SK-N-SH treated with all-trans-retinoic acid at 6 μM for 48 hours (cell line): Measurements from ENCODE around the gene RRBP1.

Source experiments
- ATAC-seq: fragments of 200-7000 bp; cut with Tn5 transposase; 3 replicates; pipeline ENCODE4 v1.9.1; 2020; ENCODE audit warnings: mild to moderate bottlenecking, moderate library complexity
- ARNTL ChIP-seq: fragments of 450-650 bp; formaldehyde crosslinking; IDR thresholded peaks from 2 replicates; pipeline ENCODE4 v1.5.0; 2020; ENCODE audit warnings: low read depth, mild to moderate bottlenecking, moderate library complexity, borderline replicate concordance
- CSDC2 ChIP-seq: fragments of 250-450 bp; sonication (Bioruptor Pico); IDR thresholded peaks from 2 replicates; pipeline ENCODE4 v1.5.0; 2020; ENCODE audit warnings: mild to moderate bottlenecking, moderate library complexity
- CSRNP3 ChIP-seq: fragments of 250-450 bp; sonication (Bioruptor Pico); IDR thresholded peaks from 2 replicates; pipeline ENCODE4 v1.5.1; 2021; ENCODE audit warnings: mild to moderate bottlenecking, moderate library complexity
- GLIS3 ChIP-seq: fragments of 250-450 bp; sonication (Bioruptor Pico); IDR thresholded peaks from 2 replicates; pipeline ENCODE4 v1.5.0; 2020; ENCODE audit warnings: mild to moderate bottlenecking, moderate library complexity
- ISL1 ChIP-seq: fragments of 250-450 bp; sonication (Bioruptor Pico); IDR thresholded peaks from 2 replicates; pipeline ENCODE4 v2.1.2; 2022; ENCODE audit warnings: mild to moderate bottlenecking, moderate library complexity
- OSR1 ChIP-seq: fragments of 250-450 bp; sonication (Bioruptor Pico); IDR thresholded peaks from 2 replicates; pipeline ENCODE4 v1.8.0; 2022; ENCODE audit warnings: moderate library complexity, mild to moderate bottlenecking, inconsistent platforms
- PATZ1 ChIP-seq: fragments of 250-450 bp; sonication (Bioruptor Pico); IDR thresholded peaks from 2 replicates; pipeline ENCODE4 v1.8.0; 2020; ENCODE audit warnings: mild to moderate bottlenecking, moderate library complexity, borderline replicate concordance
- POU6F1 ChIP-seq: fragments of 250-450 bp; sonication (Bioruptor Pico); IDR thresholded peaks from 2 replicates; pipeline ENCODE4 v1.8.0; 2021; ENCODE audit warnings: low read depth, mild to moderate bottlenecking, moderate library complexity, borderline replicate concordance
- PPARA ChIP-seq: fragments of 250-450 bp; sonication (Bioruptor Pico); IDR thresholded peaks from 2 replicates; pipeline ENCODE4 v1.5.0; 2020; ENCODE audit warnings: mild to moderate bottlenecking, borderline replicate concordance
- RARB ChIP-seq: fragments of 250-450 bp; sonication (Bioruptor Pico); IDR thresholded peaks from 2 replicates; pipeline ENCODE4 v1.8.0; 2021; ENCODE audit warnings: mild to moderate bottlenecking, moderate library complexity
- TCF4 ChIP-seq: fragments of 250-450 bp; sonication (Bioruptor Pico); IDR thresholded peaks from 2 replicates; pipeline ENCODE4 v1.8.0; 2021; ENCODE audit warnings: mild to moderate bottlenecking, moderate library complexity, borderline replicate concordance
- TOX ChIP-seq: fragments of 250-450 bp; sonication (Bioruptor Pico); IDR thresholded peaks from 2 replicates; pipeline ENCODE4 v1.8.0; 2021; ENCODE audit warnings: mild to moderate bottlenecking, moderate library complexity, borderline replicate concordance
- ZC3H10 ChIP-seq: fragments of 250-450 bp; sonication (Bioruptor Pico); IDR thresholded peaks from 2 replicates; pipeline ENCODE4 v1.5.1; 2021; ENCODE audit warnings: mild to moderate bottlenecking, moderate library complexity
- ZFP3 ChIP-seq: fragments of 250-450 bp; sonication (Bioruptor Pico); IDR thresholded peaks from 2 replicates; pipeline ENCODE4 v1.5.0; 2020; ENCODE audit warnings: mild to moderate bottlenecking, moderate library complexity
- ZFP30 ChIP-seq: fragments of 450-650 bp; formaldehyde crosslinking; IDR thresholded peaks from 2 replicates; pipeline ENCODE4 v1.5.0; 2022; ENCODE audit warnings: mild to moderate bottlenecking, moderate library complexity
- ZNF70 ChIP-seq: fragments of 450-650 bp; formaldehyde crosslinking; IDR thresholded peaks from 2 replicates; pipeline ENCODE4 v1.5.0; 2020; ENCODE audit warnings: mild to moderate bottlenecking, moderate library complexity
- TF ChIP-seq, protein P1 (sequence below): fragments of 250-450 bp; sonication (Bioruptor Pico); IDR thresholded peaks from 2 replicates; pipeline ENCODE4 v1.5.1; 2020; ENCODE audit warnings: low read depth, mild to moderate bottlenecking, moderate library complexity
- TF ChIP-seq, protein P2 (sequence below): fragments of 250-450 bp; sonication (Bioruptor Pico); IDR thresholded peaks from 2 replicates; pipeline ENCODE4 v1.5.0; 2020; ENCODE audit warnings: mild to moderate bottlenecking, moderate library complexity

RRBP1 gene

GRCh38 chr20:17640875-17641378 lies 41.1 kb downstream of the RRBP1 start:
- no peak for ATAC-seq
- TF ChIP-seq ARNTL (CRISPR knock-in tag) = no peak
- TF ChIP-seq, protein P1, sequence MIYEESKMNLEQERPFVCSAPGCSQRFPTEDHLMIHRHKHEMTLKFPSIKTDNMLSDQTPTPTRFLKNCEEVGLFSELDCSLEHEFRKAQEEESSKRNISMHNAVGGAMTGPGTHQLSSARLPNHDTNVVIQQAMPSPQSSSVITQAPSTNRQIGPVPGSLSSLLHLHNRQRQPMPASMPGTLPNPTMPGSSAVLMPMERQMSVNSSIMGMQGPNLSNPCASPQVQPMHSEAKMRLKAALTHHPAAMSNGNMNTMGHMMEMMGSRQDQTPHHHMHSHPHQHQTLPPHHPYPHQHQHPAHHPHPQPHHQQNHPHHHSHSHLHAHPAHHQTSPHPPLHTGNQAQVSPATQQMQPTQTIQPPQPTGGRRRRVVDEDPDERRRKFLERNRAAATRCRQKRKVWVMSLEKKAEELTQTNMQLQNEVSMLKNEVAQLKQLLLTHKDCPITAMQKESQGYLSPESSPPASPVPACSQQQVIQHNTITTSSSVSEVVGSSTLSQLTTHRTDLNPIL (CRISPR knock-in tag) = no peak
- no peak for TF ChIP-seq PPARA
- no peak for TF ChIP-seq TOX (CRISPR knock-in tag)
- TF ChIP-seq ZFP3 (CRISPR knock-in tag) = no peak
- TF ChIP-seq, protein P2, sequence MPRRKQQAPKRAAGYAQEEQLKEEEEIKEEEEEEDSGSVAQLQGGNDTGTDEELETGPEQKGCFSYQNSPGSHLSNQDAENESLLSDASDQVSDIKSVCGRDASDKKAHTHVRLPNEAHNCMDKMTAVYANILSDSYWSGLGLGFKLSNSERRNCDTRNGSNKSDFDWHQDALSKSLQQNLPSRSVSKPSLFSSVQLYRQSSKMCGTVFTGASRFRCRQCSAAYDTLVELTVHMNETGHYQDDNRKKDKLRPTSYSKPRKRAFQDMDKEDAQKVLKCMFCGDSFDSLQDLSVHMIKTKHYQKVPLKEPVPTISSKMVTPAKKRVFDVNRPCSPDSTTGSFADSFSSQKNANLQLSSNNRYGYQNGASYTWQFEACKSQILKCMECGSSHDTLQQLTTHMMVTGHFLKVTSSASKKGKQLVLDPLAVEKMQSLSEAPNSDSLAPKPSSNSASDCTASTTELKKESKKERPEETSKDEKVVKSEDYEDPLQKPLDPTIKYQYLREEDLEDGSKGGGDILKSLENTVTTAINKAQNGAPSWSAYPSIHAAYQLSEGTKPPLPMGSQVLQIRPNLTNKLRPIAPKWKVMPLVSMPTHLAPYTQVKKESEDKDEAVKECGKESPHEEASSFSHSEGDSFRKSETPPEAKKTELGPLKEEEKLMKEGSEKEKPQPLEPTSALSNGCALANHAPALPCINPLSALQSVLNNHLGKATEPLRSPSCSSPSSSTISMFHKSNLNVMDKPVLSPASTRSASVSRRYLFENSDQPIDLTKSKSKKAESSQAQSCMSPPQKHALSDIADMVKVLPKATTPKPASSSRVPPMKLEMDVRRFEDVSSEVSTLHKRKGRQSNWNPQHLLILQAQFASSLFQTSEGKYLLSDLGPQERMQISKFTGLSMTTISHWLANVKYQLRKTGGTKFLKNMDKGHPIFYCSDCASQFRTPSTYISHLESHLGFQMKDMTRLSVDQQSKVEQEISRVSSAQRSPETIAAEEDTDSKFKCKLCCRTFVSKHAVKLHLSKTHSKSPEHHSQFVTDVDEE (CRISPR knock-in tag) = no peak
- no peak for TF ChIP-seq POU6F1 (CRISPR knock-in tag)
- no peak for TF ChIP-seq ISL1 (CRISPR knock-in tag)
- no peak for TF ChIP-seq GLIS3
- no peak for TF ChIP-seq ZC3H10 (CRISPR knock-in tag)
- TF ChIP-seq CSDC2 = no peak
- TF ChIP-seq CSRNP3 (CRISPR knock-in tag) = no peak
- TF ChIP-seq ZFP30 (CRISPR knock-in tag) = no peak
- TF ChIP-seq TCF4 (CRISPR knock-in tag) = no peak
- no peak for TF ChIP-seq PATZ1 (CRISPR knock-in tag)
- no peak for TF ChIP-seq OSR1 (CRISPR knock-in tag)

- TF ChIP-seq RARB (CRISPR knock-in tag) (no peak), POU6F1 (CRISPR knock-in tag) (no peak), CSRNP3 (CRISPR knock-in tag) (no peak), CSDC2 (no peak), GLIS3 (no peak), ZNF70 (CRISPR knock-in tag) (no peak), ZFP3 (CRISPR knock-in tag) (no peak), TCF4 (CRISPR knock-in tag) (no peak), PPARA (no peak), OSR1 (CRISPR knock-in tag) (no peak), ZFP30 (CRISPR knock-in tag) (no peak), ISL1 (CRISPR knock-in tag) (no peak)
- TF ChIP-seq, all 23 proteins: peak for 0
- ATAC-seq = no peak
These were observed 41.7 kb downstream of the RRBP1 start for GRCh38 chr20:17640146-17640874.
